Lower leg skin (tissue), 3 donors: ENCODE data around the gene TKFC.

Experiments used
- POLR2A ChIP-seq, 2 donors: fragments of 450-650 bp; IDR thresholded peaks; one replicate each; pipeline ENCODE4 v1.6.1; 2016 to 2017; ENCODE audit warnings: antibody characterized with exemption in 2 of 2, mild to moderate bottlenecking in 1 of 2, moderate library complexity in 1 of 2
- TF ChIP-seq, protein P1 (sequence below), 3 donors: fragments of 450-650 bp; IDR thresholded peaks; one replicate each; pipeline ENCODE4 v1.5.1; 2016; ENCODE audit warnings: antibody characterized with exemption in 3 of 3, mild to moderate bottlenecking in 3 of 3, moderate library complexity in 2 of 3

- TF ChIP-seq, protein P1, sequence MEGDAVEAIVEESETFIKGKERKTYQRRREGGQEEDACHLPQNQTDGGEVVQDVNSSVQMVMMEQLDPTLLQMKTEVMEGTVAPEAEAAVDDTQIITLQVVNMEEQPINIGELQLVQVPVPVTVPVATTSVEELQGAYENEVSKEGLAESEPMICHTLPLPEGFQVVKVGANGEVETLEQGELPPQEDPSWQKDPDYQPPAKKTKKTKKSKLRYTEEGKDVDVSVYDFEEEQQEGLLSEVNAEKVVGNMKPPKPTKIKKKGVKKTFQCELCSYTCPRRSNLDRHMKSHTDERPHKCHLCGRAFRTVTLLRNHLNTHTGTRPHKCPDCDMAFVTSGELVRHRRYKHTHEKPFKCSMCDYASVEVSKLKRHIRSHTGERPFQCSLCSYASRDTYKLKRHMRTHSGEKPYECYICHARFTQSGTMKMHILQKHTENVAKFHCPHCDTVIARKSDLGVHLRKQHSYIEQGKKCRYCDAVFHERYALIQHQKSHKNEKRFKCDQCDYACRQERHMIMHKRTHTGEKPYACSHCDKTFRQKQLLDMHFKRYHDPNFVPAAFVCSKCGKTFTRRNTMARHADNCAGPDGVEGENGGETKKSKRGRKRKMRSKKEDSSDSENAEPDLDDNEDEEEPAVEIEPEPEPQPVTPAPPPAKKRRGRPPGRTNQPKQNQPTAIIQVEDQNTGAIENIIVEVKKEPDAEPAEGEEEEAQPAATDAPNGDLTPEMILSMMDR (IDR thresholded peaks at IDR 0.05): no peak
- TF ChIP-seq POLR2A (IDR thresholded peaks at IDR 0.05): no peak
Observed at GRCh38 chr11:61335355-61335710, 2.3 kb downstream of the TKFC start.
